Measurements from ENCODE around the gene RGS8.

The RGS8 gene

DNA sequence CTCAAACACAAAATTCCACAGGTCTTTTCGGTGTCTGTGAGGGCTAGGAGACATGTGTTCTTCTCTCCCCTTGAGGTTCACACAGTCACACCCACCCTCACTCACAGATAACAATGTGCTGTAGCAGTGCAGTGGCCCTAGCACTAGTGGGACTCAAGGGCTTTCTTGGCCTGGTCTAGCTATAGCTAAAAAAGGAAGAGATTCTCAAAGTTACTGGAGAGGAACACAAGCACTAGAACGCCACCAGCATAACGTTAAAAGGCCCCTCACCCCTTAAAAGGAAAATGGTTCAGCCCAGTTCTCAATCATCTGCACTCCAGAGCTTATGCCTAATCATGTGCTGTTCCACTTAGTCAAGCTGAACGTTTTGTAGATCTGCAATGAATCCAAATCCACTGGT is 39.5 kb downstream of the RGS8 start:
- Histone ChIP-seq H3K4me1 (ENCODE audit: control insufficient read depth, insufficient read depth, low read length) (no peaks in the 10 kb centered on the region), H3K4me3 (ENCODE audit: insufficient read depth, low read depth, low read length) (no peak overlapping the region), H3K9me3 (ENCODE audit: control insufficient read depth, low read length) (no peaks in the 10 kb centered on the region), H3K27ac (ENCODE audit: insufficient read depth, low read depth, low read length, poor library complexity, severe bottlenecking) (no peak overlapping the region), H3K36me3 (ENCODE audit: control insufficient read depth, insufficient read depth, low read length) (no peaks in the 10 kb centered on the region), H3K27me3 (ENCODE audit: control insufficient read depth, insufficient read depth, low read length, poor library complexity, severe bottlenecking) (no peaks in the 10 kb centered on the region)
- 91 to 93% methylated on average over 4 of the region's 4 CpGs for WGBS, 2 experiments

GRCh38 chr1:182643699-182644098 is 40.7 kb downstream of the RGS8 start:
- Histone ChIP-seq H3K4me3 (ENCODE audit: insufficient read depth, low read depth, low read length) (no peak overlapping the region), H3K4me1 (ENCODE audit: control insufficient read depth, insufficient read depth, low read length) (no peaks in the 10 kb centered on the region), H3K27ac (ENCODE audit: insufficient read depth, low read depth, low read length, poor library complexity, severe bottlenecking) (no peak overlapping the region), H3K27me3 (ENCODE audit: control insufficient read depth, insufficient read depth, low read length, poor library complexity, severe bottlenecking) (no peaks in the 10 kb centered on the region), H3K36me3 (ENCODE audit: control insufficient read depth, insufficient read depth, low read length) (no peaks in the 10 kb centered on the region), H3K9me3 (ENCODE audit: control insufficient read depth, low read length) (no peaks in the 10 kb centered on the region)
- WGBS, 2 experiments, result 94% methylated on average over 3 of the region's 3 CpGs

- 90 to 95% methylated on average over 7 to 8 of the region's 8 CpGs for WGBS, 2 experiments
- Histone ChIP-seq H3K27ac (ENCODE audit: insufficient read depth, low read depth, low read length, poor library complexity, severe bottlenecking) (no peak overlapping the region), H3K27me3 (ENCODE audit: control insufficient read depth, insufficient read depth, low read length, poor library complexity, severe bottlenecking) (no peaks in the 10 kb centered on the region), H3K36me3 (ENCODE audit: control insufficient read depth, insufficient read depth, low read length) (no peaks in the 10 kb centered on the region), H3K9me3 (ENCODE audit: control insufficient read depth, low read length) (no peaks in the 10 kb centered on the region), H3K4me1 (ENCODE audit: control insufficient read depth, insufficient read depth, low read length) (no peaks in the 10 kb centered on the region), H3K4me3 (ENCODE audit: insufficient read depth, low read depth, low read length) (no peak overlapping the region)
Observed at GRCh38 chr1:182642461-182642860, 41.9 kb downstream of the RGS8 start.

DNA sequence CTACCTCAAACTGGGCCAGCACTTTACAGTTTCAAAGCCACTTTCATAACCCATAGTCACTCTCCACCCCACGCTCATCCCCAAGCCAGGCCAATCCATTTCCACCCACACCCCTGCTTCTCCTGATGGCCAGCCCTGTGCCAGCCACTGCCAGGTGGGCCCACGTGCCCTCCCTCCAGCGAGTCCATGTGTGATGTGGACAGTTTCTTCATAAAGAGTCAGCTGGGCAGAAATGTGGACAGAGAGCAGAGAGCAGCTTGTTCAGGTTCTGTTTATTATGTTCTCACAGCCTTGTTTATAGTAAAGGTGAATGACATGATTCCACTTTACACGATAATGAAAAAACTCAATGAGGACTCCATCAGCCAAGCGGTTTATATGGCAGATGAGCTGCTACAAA is 42.8 kb downstream of the RGS8 start:
- no peaks in the 10 kb centered on the region for H3K27me3 ChIP-seq (ENCODE audit: control insufficient read depth, insufficient read depth, low read length, poor library complexity, severe bottlenecking)
- no peak overlapping the region for H3K4me3 ChIP-seq (ENCODE audit: insufficient read depth, low read depth, low read length)
- no peaks in the 10 kb centered on the region for H3K36me3 ChIP-seq (ENCODE audit: control insufficient read depth, insufficient read depth, low read length)
- no peak overlapping the region for H3K27ac ChIP-seq (ENCODE audit: insufficient read depth, low read depth, low read length, poor library complexity, severe bottlenecking)
- H3K9me3 ChIP-seq (ENCODE audit: control insufficient read depth, low read length), result no peaks in the 10 kb centered on the region
- H3K4me1 ChIP-seq (ENCODE audit: control insufficient read depth, insufficient read depth, low read length), result no peaks in the 10 kb centered on the region
- WGBS, 2 experiments, result 94 to 95% methylated on average over 5 of the region's 5 CpGs

GRCh38 chr1:182639330-182639729 is 45.1 kb downstream of the RGS8 start:
- no peak overlapping the region for H3K4me3 ChIP-seq (ENCODE audit: insufficient read depth, low read depth, low read length)
- H3K27ac ChIP-seq (ENCODE audit: insufficient read depth, low read depth, low read length, poor library complexity, severe bottlenecking), result no peak overlapping the region
- H3K4me1 ChIP-seq (ENCODE audit: control insufficient read depth, insufficient read depth, low read length), result peaks cover 8% of the 10 kb centered on the region
- 88 to 95% methylated on average over 1 of the region's 1 CpG for WGBS, 2 experiments
- H3K27me3 ChIP-seq (ENCODE audit: control insufficient read depth, insufficient read depth, low read length, poor library complexity, severe bottlenecking), result no peaks in the 10 kb centered on the region
- no peaks in the 10 kb centered on the region for H3K9me3 ChIP-seq (ENCODE audit: control insufficient read depth, low read length)
- H3K36me3 ChIP-seq (ENCODE audit: control insufficient read depth, insufficient read depth, low read length), result no peaks in the 10 kb centered on the region

DNA sequence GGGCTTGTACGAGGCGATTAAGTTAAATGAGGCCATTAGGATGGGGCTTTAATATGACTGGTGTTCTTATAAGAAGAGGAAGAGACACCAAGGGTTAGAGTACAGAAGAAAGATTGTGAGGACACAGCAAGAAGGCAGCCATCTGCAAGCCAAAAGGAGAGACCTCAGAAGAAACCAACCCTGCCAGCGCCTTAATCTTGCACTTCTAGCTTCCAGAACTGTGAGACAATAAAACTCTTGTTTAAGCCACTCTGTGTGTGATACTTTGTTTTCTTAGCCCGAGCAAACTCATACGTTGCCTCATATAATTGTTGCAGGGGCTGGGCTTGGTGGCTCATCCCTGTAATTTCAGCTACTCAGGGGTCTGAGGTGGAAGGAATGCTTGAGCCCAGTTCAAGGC is 46.6 kb downstream of the RGS8 start:
- H3K27ac ChIP-seq (ENCODE audit: insufficient read depth, low read depth, low read length, poor library complexity, severe bottlenecking), result no peak overlapping the region
- 97% methylated on average over 5 of the region's 5 CpGs for WGBS, 2 experiments
- no peaks in the 10 kb centered on the region for H3K27me3 ChIP-seq (ENCODE audit: control insufficient read depth, insufficient read depth, low read length, poor library complexity, severe bottlenecking)
- no peaks in the 10 kb centered on the region for H3K9me3 ChIP-seq (ENCODE audit: control insufficient read depth, low read length)
- H3K4me1 ChIP-seq (ENCODE audit: control insufficient read depth, insufficient read depth, low read length), result peaks cover 18% of the 10 kb centered on the region
- no peaks in the 10 kb centered on the region for H3K36me3 ChIP-seq (ENCODE audit: control insufficient read depth, insufficient read depth, low read length)
- H3K4me3 ChIP-seq (ENCODE audit: insufficient read depth, low read depth, low read length), result no peak overlapping the region

DNA sequence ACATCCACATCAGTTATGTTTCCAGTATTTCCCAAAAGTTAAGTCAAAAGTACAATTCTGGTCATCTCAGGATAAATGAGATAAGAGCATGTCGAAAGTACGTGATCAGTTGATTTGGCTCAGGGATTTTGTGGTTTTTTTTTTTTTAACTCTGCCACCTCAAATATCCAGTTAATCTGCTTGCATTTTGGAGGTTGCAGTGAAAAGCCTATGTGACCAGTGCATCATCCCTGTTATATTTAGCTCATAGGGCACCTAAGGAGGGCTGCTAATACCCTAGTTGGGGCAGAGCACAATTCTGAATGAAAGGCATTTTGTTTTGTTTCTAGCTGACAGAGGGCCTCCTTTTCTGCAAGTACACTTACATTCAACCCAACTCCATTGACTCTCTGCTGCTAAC is 48.5 kb downstream of the RGS8 start:
- Histone ChIP-seq H3K9me3 (ENCODE audit: control insufficient read depth, low read length) (no peaks in the 10 kb centered on the region), H3K4me3 (ENCODE audit: insufficient read depth, low read depth, low read length) (no peak overlapping the region), H3K27me3 (ENCODE audit: control insufficient read depth, insufficient read depth, low read length, poor library complexity, severe bottlenecking) (no peaks in the 10 kb centered on the region), H3K36me3 (ENCODE audit: control insufficient read depth, insufficient read depth, low read length) (no peaks in the 10 kb centered on the region), H3K27ac (ENCODE audit: insufficient read depth, low read depth, low read length, poor library complexity, severe bottlenecking) (no peak overlapping the region), H3K4me1 (ENCODE audit: control insufficient read depth, insufficient read depth, low read length) (peaks cover 23% of the 10 kb centered on the region)
- WGBS, 2 experiments, result 94 to 96% methylated on average over 2 of the region's 2 CpGs

All from ectodermal cell (in vitro differentiated cells).